ENCODE results near the gene NDUFV3.

DNA sequence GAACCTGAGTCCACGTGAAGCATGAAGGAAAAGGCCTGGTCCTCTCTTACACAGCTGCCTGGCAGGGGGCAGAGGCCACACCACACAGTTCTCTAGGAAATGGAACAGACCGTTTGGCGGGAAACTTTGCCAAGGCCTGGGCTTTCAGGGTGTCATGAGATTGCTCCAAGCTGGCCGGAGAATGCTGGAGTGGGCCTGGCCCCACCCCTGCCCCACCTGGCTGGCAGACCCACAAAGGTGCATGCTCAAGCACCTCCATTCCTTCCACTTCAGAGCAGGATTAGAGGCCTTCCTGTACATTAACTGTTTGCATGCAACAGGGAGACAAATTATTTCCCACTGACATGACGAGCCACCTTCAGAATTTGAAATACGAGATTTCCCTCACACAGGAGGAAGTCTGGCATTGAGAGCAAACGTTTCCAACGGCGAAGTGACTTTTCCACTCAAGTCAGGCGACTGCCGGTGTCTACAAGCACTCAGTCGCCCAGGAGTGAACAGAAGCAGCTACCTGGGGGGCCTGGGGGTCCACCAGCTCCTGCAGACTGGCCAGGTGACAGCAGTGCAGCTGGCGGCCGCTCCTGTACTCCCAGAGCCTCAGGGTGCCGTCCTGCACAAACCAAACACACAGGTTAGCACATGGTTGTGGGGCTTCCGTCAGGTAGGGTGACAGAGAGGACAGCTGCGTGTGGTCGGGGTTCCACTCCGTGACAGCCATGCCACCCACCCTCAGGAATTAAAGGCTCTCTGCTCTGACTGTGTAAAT, 37.8 kb upstream of the NDUFV3 start:
- no peak for TF ChIP-seq EZH2 (IDR thresholded peaks at IDR 0.05; ENCODE audit: borderline replicate concordance, low read depth, low read length, poor library complexity, severe bottlenecking)
- TF ChIP-seq, protein P1, sequence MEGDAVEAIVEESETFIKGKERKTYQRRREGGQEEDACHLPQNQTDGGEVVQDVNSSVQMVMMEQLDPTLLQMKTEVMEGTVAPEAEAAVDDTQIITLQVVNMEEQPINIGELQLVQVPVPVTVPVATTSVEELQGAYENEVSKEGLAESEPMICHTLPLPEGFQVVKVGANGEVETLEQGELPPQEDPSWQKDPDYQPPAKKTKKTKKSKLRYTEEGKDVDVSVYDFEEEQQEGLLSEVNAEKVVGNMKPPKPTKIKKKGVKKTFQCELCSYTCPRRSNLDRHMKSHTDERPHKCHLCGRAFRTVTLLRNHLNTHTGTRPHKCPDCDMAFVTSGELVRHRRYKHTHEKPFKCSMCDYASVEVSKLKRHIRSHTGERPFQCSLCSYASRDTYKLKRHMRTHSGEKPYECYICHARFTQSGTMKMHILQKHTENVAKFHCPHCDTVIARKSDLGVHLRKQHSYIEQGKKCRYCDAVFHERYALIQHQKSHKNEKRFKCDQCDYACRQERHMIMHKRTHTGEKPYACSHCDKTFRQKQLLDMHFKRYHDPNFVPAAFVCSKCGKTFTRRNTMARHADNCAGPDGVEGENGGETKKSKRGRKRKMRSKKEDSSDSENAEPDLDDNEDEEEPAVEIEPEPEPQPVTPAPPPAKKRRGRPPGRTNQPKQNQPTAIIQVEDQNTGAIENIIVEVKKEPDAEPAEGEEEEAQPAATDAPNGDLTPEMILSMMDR (conservative IDR thresholded peaks at IDR 0.05; ENCODE audit: low read depth, low read length): no peak
